Esophagus muscularis mucosa (tissue), 4 donors: ENCODE measurements around the gene AFG1L. TPM values are rescaled to one million over a fixed set of nuclear protein-coding genes. Genes with fewer than 3 reads are reported as not detected.

Experiments
- DNase-seq: peaks from one replicate; pipeline ENCODE4 v3.0.0-alpha.2; 2017; ENCODE audit errors: extremely low spot score
- H3K27ac ChIP-seq, 4 donors: fragments of 200-600 bp; sonication (generic); replicated peaks in 1 of 4; 1 replicate in 3 of 4; 2 replicates in 1 of 4; pipeline ENCODE4 v1.5.1; 2016 to 2019; ENCODE audit warnings: mild to moderate bottlenecking in 1 of 4
- H3K27me3 ChIP-seq, 4 donors: fragments of 200-600 bp; sonication (generic); one replicate each; pipeline versions ENCODE4 v1.5.1 to v1.6.0; 2016 to 2019
- H3K36me3 ChIP-seq, 4 donors: fragments of 200-600 bp; sonication (generic); one replicate each; pipeline ENCODE4 v1.5.1; 2016 to 2019
- H3K4me1 ChIP-seq, 4 donors: fragments of 200-600 bp; sonication (generic); one replicate each; pipeline ENCODE4 v1.5.1; 2016 to 2019
- H3K4me3 ChIP-seq, 4 donors: fragments of 200-600 bp; sonication (generic); 1 replicate in 2 of 4; 2 replicates in 2 of 4; pipeline ENCODE4 v1.5.1; 2016 to 2019; ENCODE audit warnings: mild to moderate bottlenecking in 4 of 4, moderate library complexity in 1 of 4
- H3K9me3 ChIP-seq, 4 donors: fragments of 200-600 bp; sonication (generic); 1 replicate in 3 of 4; 2 replicates in 1 of 4; pipeline ENCODE4 v1.5.1; 2016 to 2019
- CTCF ChIP-seq, 3 experiments: fragments of 200-600 bp in 2 of 3; fragments of 450-650 bp in 1 of 3; sonication (generic) in 2 of 3; IDR thresholded peaks; one replicate each; pipeline ENCODE4 v1.5.1; 2017 to 2019; ENCODE audit warnings: antibody characterized with exemption in 3 of 3, mild to moderate bottlenecking in 2 of 3, moderate library complexity in 1 of 3
- EP300 ChIP-seq: sonication (generic); formaldehyde crosslinking; IDR thresholded peaks from one replicate; pipeline ENCODE4 v1.6.1; 2017; ENCODE audit warnings: antibody characterized with exemption
- POLR2A ChIP-seq: fragments of 450-650 bp; IDR thresholded peaks from one replicate; pipeline ENCODE4 v1.6.1; 2017; ENCODE audit warnings: antibody characterized with exemption, moderate library complexity, mild to moderate bottlenecking, low read depth
- POLR2AphosphoS5 ChIP-seq, 2 donors: sonication (generic); formaldehyde crosslinking; IDR thresholded peaks; one replicate each; pipeline ENCODE4 v1.6.1; 2017; ENCODE audit warnings: antibody characterized with exemption in 2 of 2
- WGBS: methylation state at CpG from one replicate; pipeline ENCODE4 v1.1.5; 2018; 5-methylcytosine and 5-hydroxymethylcytosine counted together
- intact Hi-C: fragments of 100-400 bp; cut with DNase I; formaldehyde crosslinking; loops from one replicate; pipeline ENCODE4 v1.15.1; 2023
- total RNA-seq, 4 donors: library from RNA; depleted of rRNA; stranded (reverse); fragments of >200 nt; gene quantifications; one replicate each; pipeline versions ENCODE4 v1.1.0 to v1.2.1, GENCODE V29; 2016

The AFG1L gene
- total RNA-seq, 4 donors from 2014 or later = 1.5 to 5.4 (median 3.3) TPM

DNA sequence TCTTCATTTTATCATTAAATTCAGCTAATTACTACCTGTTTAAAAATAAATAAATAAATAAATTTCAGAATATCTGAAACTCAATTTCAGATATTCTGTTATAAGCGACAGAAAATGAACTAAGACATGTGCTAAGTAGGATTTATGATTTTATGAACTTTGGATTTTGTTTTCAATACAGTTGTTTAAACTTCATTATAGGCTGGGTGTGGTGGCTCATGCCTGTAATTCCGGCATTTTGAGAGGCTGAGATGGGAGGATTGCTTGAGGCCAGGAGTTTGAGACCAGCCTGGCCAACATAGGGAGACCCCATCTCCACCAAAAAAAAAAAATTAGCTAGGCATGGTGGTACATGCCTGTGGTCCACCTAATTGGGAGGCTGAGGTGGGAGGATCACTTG, 36.0 kb downstream of the AFG1L start:
- intact Hi-C loops = no loop called here
- WGBS = 96% methylated on average over 2 of the region's 2 CpGs
- H3K27me3 ChIP-seq = no peaks in the 10 kb centered on the region

DNA sequence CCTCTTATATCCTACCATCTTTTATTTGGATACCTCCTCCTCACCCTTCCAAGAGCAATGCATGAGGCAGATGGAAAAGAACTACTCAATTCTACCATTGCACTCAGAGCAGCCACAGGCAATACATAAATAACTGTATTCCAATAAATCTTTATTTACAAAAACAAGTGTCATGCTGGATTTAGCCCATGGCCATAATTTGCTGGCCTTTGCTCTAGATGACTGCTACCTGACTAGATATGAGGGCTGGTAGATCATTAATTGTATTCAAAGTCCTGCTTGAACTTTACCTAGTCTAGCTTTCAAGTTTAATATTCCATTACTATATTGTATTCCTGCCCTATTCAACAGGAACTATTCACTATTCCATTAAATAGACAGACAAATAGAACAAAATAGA, 37.1 kb downstream of the AFG1L start:
- no peak overlapping the region for H3K27ac ChIP-seq
- TF ChIP-seq POLR2A (no peak), POLR2AphosphoS5 (IDR thresholded peaks at IDR 0.05) (no peak), EP300 (no peak), CTCF (IDR thresholded peaks at IDR 0.05) (no peak)
- no peaks in the 10 kb centered on the region for H3K9me3 ChIP-seq
- no peak for DNase-seq
- intact Hi-C loops = no loop called here
- H3K27me3 ChIP-seq = no peaks in the 10 kb centered on the region
- no peak overlapping the region for H3K4me3 ChIP-seq
- no peaks in the 10 kb centered on the region for H3K4me1 ChIP-seq
- H3K36me3 ChIP-seq = peaks cover 0 to 12% (median 6%) of the 10 kb centered on the region in 4 donors

More for the DNA sequence above, 36.0 kb downstream of the AFG1L start:
- peaks cover 0 to 15% (median 8%) of the 10 kb centered on the region in 4 donors for H3K36me3 ChIP-seq
- no peak for DNase-seq
- no peak overlapping the region for H3K27ac ChIP-seq
- H3K4me1 ChIP-seq = no peaks in the 10 kb centered on the region
- H3K4me3 ChIP-seq = no peak overlapping the region
- H3K9me3 ChIP-seq = no peaks in the 10 kb centered on the region
- TF ChIP-seq EP300 (no peak), POLR2AphosphoS5 (IDR thresholded peaks at IDR 0.05) (no peak), CTCF (IDR thresholded peaks at IDR 0.05) (no peak), POLR2A (no peak)

- no peaks in the 10 kb centered on the region for H3K9me3 ChIP-seq
- TF ChIP-seq POLR2A (no peak), CTCF (IDR thresholded peaks at IDR 0.05) (no peak), EP300 (no peak), POLR2AphosphoS5 (IDR thresholded peaks at IDR 0.05) (no peak)
- no peaks in the 10 kb centered on the region for H3K27me3 ChIP-seq
- no peaks in the 10 kb centered on the region for H3K4me1 ChIP-seq
- no peak overlapping the region for H3K4me3 ChIP-seq
- WGBS = 98% methylated on average over 3 of the region's 3 CpGs
- intact Hi-C loops = no loop called here
- no peaks in the 10 kb centered on the region for H3K36me3 ChIP-seq
- H3K27ac ChIP-seq = no peak overlapping the region
- no peak for DNase-seq
Observed at GRCh38 chr6:108336971-108337370, 42.1 kb downstream of the AFG1L start.

- Histone ChIP-seq H3K4me1 (no peaks in the 10 kb centered on the region), H3K4me3 (no peak overlapping the region), H3K27ac (no peak overlapping the region), H3K9me3 (no peaks in the 10 kb centered on the region), H3K36me3 (no peaks in the 10 kb centered on the region), H3K27me3 (no peaks in the 10 kb centered on the region)
- no peak for DNase-seq
- 69% methylated on average over 3 of the region's 3 CpGs for WGBS
- no peak for TF ChIP-seq POLR2AphosphoS5 (IDR thresholded peaks at IDR 0.05)
- no peak for TF ChIP-seq EP300
- TF ChIP-seq CTCF (IDR thresholded peaks at IDR 0.05) = no peak
- TF ChIP-seq POLR2A = no peak
- intact Hi-C loops = no loop called here
Observed at GRCh38 chr6:108337721-108338120, 42.9 kb downstream of the AFG1L start.

DNA sequence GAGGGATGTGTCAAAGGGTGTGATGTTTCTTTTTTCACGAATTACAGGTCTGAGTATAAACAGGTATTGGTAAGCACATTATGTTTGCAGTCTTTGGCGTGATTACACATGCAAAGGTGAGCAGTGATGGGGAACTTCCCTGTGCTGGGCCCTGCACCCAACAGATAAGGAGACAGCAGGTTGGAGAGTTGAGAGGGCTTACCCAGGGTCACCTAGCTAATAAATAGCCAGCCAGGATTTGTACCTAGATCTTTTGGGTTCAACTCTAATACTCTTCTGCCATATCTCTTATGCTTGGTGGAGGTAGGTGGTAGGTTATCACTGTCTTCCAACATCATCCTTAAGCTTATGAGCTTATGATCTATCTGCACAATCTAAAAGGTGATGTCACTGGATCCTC, 46.5 kb downstream of the AFG1L start:
- intact Hi-C loops = no loop called here
- DNase-seq = no peak
- H3K4me3 ChIP-seq = no peak overlapping the region
- H3K27me3 ChIP-seq = no peaks in the 10 kb centered on the region
- H3K9me3 ChIP-seq = no peaks in the 10 kb centered on the region
- no peaks in the 10 kb centered on the region for H3K4me1 ChIP-seq
- TF ChIP-seq CTCF (IDR thresholded peaks at IDR 0.05) = no peak
- TF ChIP-seq EP300 = no peak
- TF ChIP-seq POLR2AphosphoS5 (IDR thresholded peaks at IDR 0.05) = no peak
- no peak for TF ChIP-seq POLR2A
- 91% methylated on average over 2 of the region's 2 CpGs for WGBS
- H3K27ac ChIP-seq = no peak overlapping the region
- no peaks in the 10 kb centered on the region for H3K36me3 ChIP-seq
